Thoracic aorta (tissue), 2 donors: ENCODE measurements around the gene SPA17. TPM values are rescaled to one million over a fixed set of nuclear protein-coding genes. Genes with fewer than 3 reads are reported as not detected.

ENCODE experiments used
- ATAC-seq: fragments of 150-250 bp; one replicate; pipeline ENCODE4 v1.8.0; 2017; ENCODE audit warnings: low read depth; ENCODE audit not compliant: insufficient number of reproducible peaks, low FRiP score
- DNase-seq: peaks from one replicate; pipeline ENCODE4 v3.0.0-alpha.2; 2020; ENCODE audit warnings: low spot score
- H3K27ac ChIP-seq, 2 donors: fragments of 200-600 bp; sonication (generic); 1 replicate in 1 of 2; 2 replicates in 1 of 2; pipeline ENCODE4 v1.5.1; 2016; ENCODE audit warnings: mild to moderate bottlenecking in 2 of 2, moderate library complexity in 2 of 2
- H3K27me3 ChIP-seq: fragments of 200-600 bp; sonication (generic); replicated peaks from 2 replicates; pipeline ENCODE4 v1.6.0; 2016; ENCODE audit warnings: mild to moderate bottlenecking; ENCODE audit not compliant: insufficient read depth
- H3K36me3 ChIP-seq: fragments of 200-600 bp; sonication (generic); one replicate; pipeline ENCODE4 v1.5.1; 2016
- H3K4me1 ChIP-seq, 2 donors: fragments of 200-600 bp; sonication (generic); 1 replicate in 1 of 2; 2 replicates in 1 of 2; pipeline versions ENCODE4 v1.5.1 to v1.6.0; 2016; ENCODE audit warnings: low read depth in 2 of 2, mild to moderate bottlenecking in 1 of 2; ENCODE audit not compliant: control insufficient read depth in 1 of 2
- H3K4me3 ChIP-seq: fragments of 200-600 bp; sonication (generic); 2 replicates; pipeline ENCODE4 v1.5.1; 2016; ENCODE audit warnings: mild to moderate bottlenecking
- H3K9me3 ChIP-seq: fragments of 200-600 bp; sonication (generic); 2 replicates; pipeline ENCODE4 v1.5.1; 2016
- CTCF ChIP-seq: fragments of 200-600 bp; sonication (generic); IDR thresholded peaks from one replicate; pipeline ENCODE4 v1.5.1; 2019; ENCODE audit warnings: antibody characterized with exemption
- total RNA-seq, 2 donors: library from RNA; depleted of rRNA; stranded (reverse); fragments of >200 nt; gene quantifications; one replicate each; pipeline versions ENCODE4 v1.1.0 to v1.2.3, GENCODE V29; 2016

Gene SPA17
- total RNA-seq, 2 donors from 2014 or later: 3.9 to 6.4 TPM

DNA sequence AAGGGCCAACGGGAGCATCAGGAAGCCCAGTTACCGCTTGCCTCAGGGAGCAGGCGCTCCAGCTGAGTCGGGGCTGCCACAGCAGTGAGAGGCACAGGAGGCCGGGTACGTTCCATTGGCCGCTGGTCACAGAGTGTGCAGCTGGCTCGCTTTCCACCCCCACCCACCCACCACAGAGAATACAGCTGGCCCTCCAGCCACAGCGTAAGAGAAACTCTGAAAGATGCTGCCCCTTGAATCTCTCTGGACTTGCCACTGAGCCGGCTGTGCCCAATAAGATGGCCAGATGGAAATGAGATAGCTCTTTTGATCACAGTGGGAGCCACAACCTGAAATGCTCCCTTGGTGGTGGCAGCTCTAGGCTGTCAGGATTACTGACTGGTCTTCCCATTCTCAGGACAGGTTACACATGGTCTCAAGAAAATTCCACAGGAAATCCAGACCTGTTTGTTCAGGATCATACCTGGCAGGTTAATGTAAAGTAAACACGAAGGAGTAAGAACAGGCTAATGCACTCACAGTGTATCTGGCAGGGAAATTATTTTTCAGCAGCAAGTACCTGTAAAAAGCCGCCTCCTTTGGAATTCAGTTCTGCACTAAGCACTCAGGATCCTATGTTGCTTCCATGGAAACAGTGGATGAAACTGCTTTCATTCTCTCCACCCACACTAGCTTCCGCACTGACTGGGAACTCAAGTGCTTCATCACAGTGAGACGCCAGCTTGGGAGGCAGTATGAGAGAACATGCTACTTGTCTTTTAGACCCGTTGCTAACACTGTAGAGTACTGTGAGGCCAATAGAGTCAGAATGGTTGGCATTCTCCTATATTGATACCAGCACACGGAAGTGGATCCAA, 16.7 kb upstream of the SPA17 start:
- ATAC-seq (no peak), DNase-seq (no peak)
- Histone ChIP-seq H3K27ac (no peak overlapping the region), H3K36me3 (peaks cover 6% of the 10 kb centered on the region), H3K9me3 (no peaks in the 10 kb centered on the region), H3K27me3 (no peaks in the 10 kb centered on the region), H3K4me1 (no peaks in the 10 kb centered on the region), H3K4me3 (no peak overlapping the region)
- no peak for TF ChIP-seq CTCF

DNA sequence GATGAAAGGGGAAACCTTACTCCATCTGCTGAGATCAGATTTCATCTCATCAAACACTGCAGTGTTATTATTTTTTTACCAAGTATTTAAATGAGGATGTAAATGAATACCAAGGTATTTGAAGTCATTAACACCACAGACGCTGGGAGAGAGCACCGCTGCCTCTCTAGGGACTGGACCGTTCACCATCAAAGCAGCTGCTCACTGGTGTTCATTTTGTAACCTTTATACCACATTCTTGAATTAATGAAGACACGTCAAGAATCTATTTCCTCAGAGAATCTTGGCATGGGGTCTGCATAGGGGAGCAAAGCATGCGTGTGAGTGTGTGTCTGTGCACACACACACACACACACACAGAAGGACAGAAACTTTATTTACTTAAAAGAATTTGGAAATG, 15.8 kb upstream of the SPA17 start:
- Histone ChIP-seq H3K36me3 (peaks cover 6% of the 10 kb centered on the region), H3K4me3 (no peak overlapping the region), H3K27me3 (no peaks in the 10 kb centered on the region), H3K27ac (no peak overlapping the region), H3K4me1 (no peaks in the 10 kb centered on the region), H3K9me3 (no peaks in the 10 kb centered on the region)
- ATAC-seq (no peak), DNase-seq (no peak)
- TF ChIP-seq CTCF: no peak

- ATAC-seq: no peak
- Histone ChIP-seq H3K4me1 (no peaks in the 10 kb centered on the region), H3K36me3 (peaks cover 6% of the 10 kb centered on the region), H3K27ac (no peak overlapping the region), H3K9me3 (no peaks in the 10 kb centered on the region), H3K27me3 (no peaks in the 10 kb centered on the region), H3K4me3 (no peak overlapping the region)
- no peak for TF ChIP-seq CTCF
- no peak for DNase-seq
Measured at GRCh38 chr11:124658501-124658900, 15.2 kb upstream of the SPA17 start.

DNA sequence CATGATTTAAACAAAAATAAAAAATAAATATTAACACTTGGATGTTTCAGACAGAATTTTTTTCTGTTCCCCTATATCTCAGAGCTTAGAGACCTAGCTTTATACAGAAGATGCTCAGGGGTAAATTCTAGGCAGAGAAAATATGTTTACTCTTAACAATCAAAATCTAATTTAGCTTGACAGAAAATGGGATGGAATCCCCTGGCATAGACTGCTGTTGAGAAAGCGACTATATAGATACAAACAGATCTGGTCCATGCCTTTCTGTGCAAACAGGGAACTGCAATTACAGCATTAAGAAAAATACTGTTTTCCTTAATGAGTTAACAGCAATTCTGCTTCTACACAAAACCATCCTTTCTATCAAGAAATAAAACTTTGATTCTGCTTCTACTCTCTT, 14.7 kb upstream of the SPA17 start:
- H3K4me3 ChIP-seq: no peak overlapping the region
- H3K27ac ChIP-seq: no peak overlapping the region
- no peak for DNase-seq
- H3K27me3 ChIP-seq: no peaks in the 10 kb centered on the region
- no peak for ATAC-seq
- no peak for TF ChIP-seq CTCF
- no peaks in the 10 kb centered on the region for H3K9me3 ChIP-seq
- H3K36me3 ChIP-seq: peaks cover 6% of the 10 kb centered on the region
- no peaks in the 10 kb centered on the region for H3K4me1 ChIP-seq

- H3K27ac ChIP-seq: no peak overlapping the region
- no peak overlapping the region for H3K4me3 ChIP-seq
- ATAC-seq (no peak), DNase-seq (no peak)
- no peaks in the 10 kb centered on the region for H3K27me3 ChIP-seq
- no peak for TF ChIP-seq CTCF
- H3K36me3 ChIP-seq: peaks cover 6% of the 10 kb centered on the region
- H3K9me3 ChIP-seq: no peaks in the 10 kb centered on the region
- H3K4me1 ChIP-seq: no peaks in the 10 kb centered on the region
Measured at GRCh38 chr11:124661553-124661952, 12.2 kb upstream of the SPA17 start.
